GM21529 (cell line): Measurements from ENCODE around the gene KIF22.
"Not testable (repeated sequence)": the region's sequence is repeated elsewhere in the genome, so short reads cannot be mapped to it uniquely, and the experiment has no call there.

Experiments used
- ATAC-seq: cut with Tn5 transposase; IDR thresholded peaks from one replicate; pipeline ENCODE4 v1.9.1; 2021; ENCODE audit not compliant: unreplicated experiment

The KIF22 gene

DNA sequence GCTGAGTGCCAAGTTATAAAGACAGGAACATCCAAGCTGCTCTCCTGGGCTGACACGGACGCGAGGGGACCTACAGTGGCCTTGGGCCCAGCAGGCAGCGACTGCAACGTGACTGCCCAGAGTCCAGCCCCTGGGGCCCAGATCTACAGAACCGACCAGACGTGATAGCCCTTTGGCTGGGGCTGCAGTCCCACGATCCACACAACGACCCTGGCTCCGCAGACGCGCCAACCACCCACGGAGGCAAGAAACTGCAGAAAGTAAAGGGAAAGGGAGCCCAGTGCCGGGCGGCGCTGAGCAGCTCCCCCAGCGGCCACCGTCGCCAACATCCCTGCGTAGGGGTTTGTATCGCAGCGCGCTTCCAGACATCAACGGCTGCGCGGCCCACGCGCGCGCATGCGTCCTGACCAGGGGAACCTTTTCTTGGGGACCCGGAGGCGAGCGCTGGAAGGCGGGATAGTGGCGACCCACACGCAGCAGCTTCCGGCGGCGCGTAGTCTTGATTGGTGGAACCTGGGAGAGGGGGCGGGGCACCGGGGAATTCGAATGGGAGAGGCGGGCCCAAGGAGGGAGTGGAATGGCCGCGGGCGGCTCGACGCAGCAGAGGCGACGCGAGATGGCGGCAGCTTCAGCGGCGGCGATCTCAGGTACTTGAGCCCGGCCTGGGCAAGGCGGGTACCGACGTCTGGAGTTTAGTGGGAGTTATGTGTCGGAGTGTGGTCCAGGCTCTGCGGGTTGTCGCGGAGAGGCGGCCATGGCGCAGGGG, at the start of gene KIF22:
Gene KIF22, plus strand, starts transcription at position 569 of the 766 bp plus-strand sequence. Its CDS starts 9 bp downstream, at position 578.
- ATAC-seq: peak; percentile 89

GRCh38 chr16:29742683-29743275, 47.8 kb upstream of the KIF22 start:
- ATAC-seq: no peak

DNA sequence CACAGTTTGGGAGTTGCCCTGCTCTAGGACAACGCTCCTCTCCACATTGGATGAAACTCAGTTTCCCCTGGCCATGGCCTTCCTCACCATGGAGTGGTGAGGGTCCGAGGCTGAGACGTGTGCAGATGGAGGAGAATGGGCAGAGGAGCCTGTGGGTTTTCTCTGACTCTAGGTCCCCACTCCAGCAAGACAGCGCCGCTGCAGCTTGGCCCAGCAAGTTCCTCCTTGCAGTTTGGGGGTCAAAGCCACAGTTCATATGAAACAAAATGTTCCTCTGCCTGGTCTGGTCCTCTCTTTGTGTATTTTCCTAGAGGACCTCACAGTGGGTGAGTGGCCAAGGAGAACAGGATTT, 47.1 kb upstream of the KIF22 start:
- ATAC-seq: no peak

DNA sequence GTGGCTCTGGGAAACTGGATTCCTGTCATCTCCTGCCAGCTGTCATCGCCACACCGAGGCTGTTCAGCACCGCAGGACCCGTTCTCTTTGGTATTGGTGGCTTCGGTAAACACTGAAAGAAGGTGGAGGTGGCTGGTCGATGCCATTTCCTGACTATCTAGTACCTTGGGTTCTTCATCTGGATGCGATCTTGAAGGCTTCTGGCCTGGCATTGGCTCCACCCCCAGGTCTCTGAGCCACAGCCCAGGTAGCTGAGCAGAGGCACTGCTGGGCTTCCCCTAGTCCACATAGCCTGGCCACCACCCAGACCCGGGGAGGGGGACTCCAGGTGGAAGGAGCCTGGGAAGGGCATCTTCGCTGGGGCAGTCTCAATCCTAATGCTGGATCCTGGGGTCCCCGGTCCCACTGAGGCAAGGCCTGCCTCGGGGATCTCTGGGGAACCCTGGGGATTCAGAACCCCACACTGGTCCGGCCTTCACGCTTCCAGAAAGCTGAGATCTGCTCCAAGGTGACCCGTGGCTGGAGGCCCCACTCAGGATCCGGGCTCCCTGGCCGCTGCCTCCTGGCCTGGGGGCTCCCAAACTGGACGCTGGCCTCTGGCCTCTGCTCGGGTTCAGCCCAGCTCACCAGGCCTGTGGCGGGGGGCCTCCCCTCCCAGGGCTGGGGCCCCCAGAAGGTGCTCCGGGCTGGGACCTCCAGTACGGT, 46.6 kb upstream of the KIF22 start:
- no peak for ATAC-seq

- no peak for ATAC-seq
Measured at GRCh38 chr16:29744541-29745101, 45.9 kb upstream of the KIF22 start.

DNA sequence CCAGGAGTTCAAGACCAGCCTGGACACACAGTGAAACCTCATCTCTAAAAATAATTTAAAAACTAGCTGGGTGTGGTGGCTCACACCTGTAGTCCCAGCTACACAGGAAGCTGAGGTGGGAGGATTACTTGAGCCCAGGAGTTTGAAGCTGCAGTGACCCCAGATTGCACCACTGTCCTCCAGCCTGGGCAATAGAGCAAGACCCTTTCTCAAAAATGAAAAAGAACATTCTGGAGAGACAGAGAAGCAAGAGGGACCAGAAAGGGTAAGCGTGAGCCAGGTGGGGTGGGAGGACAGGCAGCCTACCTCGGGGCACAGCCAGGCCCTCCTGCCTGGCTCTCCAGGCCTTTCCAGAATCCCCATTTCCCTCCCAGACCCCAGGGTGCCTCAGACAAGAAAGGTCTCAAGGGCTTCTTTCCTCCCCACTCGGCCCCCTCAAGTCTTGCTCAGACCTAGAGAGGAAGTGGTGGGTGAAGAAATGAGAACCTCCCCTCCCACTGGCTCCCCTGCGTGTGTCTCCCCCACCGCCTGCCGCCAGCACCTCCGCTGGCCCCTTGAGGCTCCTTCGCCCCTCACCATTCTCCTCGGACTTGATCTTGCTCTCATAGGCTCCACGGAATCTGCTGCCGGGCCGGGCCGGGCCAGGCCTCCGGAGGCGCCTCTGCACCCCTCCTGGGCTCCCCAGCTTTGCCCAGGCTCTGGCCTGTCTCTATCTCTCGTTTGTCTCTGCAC, 45.3 kb upstream of the KIF22 start:
- ATAC-seq: peak; percentile 35

DNA sequence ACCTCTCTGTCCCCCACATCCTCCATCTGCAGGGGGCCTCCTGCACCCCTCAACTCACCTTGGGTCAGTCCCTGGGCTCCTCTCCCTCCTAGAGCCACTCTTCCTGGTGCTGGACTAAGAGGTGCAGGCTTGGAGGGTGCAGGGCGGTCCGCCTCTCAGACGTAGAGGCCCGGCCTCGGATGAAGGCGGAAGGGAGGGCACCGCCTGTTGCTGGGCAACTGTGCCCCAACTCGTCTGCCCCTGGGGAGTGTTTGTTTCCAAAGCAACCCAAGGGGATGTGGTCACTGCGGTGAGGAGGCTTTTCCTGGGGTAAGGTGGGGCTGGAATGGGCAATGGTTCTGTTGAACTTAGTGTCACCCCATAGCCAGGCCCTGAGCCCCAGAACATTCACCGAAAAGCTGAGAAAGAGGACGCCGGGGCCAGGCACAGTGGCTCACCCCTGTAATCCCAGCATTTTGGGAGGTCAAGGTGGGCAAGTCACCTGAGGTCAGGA, 44.7 kb upstream of the KIF22 start, which contains the start of gene C16orf54:
Gene C16orf54, minus strand, starts transcription at position 138 of the 493 bp plus-strand sequence. CDS start 1,039 bp downstream, outside the sequence.
- ATAC-seq: peak; percentile 82

DNA sequence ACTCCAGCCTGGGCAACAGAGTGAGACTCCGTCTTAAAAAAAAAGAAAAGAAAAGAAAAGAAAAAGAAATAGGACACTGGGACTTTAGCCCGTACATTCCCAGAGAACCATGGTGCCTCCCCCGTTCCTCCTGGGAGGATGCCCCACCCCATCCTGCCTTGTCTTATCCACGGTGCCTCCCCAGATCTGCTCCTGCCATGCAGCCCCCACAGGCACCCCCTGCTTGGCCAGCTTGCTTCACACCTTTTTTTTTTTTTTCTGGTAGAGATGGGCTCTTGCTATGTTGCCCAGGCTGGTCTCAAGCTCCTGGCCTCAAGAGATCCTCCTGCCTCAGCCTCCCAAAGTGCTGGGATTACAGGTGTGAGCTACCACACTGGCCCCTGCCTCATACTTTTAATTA, 44.0 kb upstream of the KIF22 start:
- not testable (repeated sequence) for ATAC-seq

- ATAC-seq: no peak
Measured at GRCh38 chr16:29747947-29748759, 42.4 kb upstream of the KIF22 start.

DNA sequence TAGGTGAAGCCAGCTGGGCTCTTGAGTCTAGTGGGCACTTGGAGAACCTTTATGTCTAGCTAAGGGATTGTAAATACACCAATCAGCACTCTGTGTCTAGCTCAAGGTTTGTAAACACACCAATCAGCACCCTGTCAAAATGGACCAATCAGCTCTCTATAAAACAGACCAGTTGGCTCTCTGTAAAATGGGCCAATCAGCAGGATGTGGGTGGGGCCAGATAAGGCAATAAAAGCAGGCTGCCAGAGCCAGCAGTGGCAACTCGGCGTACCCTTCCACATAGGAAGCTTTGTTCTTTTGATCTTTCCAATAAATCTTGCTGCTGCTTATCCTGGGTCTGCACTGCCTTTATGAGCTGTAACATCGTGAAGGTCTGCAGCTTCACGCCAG, 41.8 kb upstream of the KIF22 start:
- not testable (repeated sequence) for ATAC-seq

DNA sequence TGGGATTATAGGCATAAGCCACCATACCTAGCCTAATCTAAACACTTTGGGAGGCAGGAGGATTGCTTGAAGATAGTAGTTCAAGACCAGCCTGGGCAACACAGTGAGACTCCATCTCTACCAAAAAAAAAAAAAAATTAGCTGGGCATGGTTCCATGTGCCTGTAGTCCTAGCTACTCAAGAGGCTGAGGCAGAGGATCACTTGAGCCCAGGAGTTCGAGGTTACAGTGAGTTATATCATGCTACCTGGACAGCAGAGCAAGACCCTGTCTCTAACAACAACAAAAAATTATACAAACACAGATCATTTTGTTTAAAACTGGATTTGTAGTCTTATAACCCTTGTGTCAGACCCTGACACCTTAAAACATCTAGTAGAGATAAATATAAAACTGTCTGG, 37.0 kb upstream of the KIF22 start:
- ATAC-seq: no peak

- ATAC-seq: no peak
Measured at GRCh38 chr16:29756654-29757053, 33.9 kb upstream of the KIF22 start.

GRCh38 chr16:29757086-29757485, 33.5 kb upstream of the KIF22 start:
- not testable (repeated sequence) for ATAC-seq

GRCh38 chr16:29757950-29758466, 32.5 kb upstream of the KIF22 start:
- no peak for ATAC-seq

DNA sequence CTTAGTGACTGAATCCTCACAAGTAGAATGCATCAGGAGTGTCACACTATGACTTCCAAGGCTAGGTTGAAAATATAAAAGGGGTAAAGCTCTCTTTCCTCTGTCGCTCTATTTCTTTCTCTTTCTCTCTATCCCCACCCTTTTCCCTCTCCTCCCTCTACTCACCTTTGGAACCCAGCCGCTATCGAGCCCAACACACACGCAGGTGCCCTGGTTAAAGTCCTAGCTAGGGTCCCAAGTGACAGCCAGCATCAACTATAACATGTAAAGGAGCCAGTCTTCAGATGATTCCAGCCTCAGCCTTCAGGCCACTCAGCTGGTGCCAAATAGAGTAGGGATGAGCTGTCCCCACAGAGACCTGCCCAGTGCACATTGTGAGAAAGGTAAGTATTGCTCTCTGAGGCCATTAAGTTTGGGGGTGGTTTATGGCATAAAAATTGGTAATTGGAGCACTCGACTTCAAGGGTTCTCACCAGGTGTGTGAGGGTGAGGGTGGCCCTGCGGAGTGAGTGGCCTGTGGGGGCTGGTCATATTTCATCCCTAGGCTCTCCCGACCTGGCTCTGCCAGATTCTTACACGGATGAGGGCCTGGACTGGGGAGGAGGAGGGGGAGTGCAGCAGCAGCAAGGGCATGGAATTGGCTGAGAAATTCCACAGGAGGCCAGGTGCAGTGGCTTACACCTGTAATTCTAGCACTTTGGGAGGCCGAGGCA, 29.8 kb upstream of the KIF22 start:
- ATAC-seq: no peak

- not testable (repeated sequence) for ATAC-seq
Measured at GRCh38 chr16:29761280-29761651, 29.3 kb upstream of the KIF22 start.

- ATAC-seq: no peak
Measured at GRCh38 chr16:29761882-29762281, 28.7 kb upstream of the KIF22 start.

DNA sequence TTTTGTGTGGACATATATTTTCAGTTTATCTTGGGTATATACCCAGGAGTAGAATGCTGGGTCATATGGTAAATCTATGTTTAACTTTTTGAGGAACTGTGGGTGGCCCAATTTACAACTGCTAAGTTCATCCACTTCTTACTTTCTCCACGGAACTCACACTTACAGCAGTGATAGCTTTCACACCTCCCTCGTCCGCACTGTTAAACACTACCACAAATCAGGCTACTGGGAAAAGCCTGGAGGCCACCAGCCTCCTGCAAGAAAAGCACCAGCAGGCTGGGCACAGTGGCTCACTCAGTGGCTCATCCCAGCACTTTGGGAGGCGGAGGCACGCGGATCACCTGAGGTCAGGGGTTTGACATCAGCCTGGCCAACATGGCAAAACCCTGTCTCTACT, 27.2 kb upstream of the KIF22 start:
- ATAC-seq: no peak
